ENCODE results near the gene CD276. TPM values are rescaled to one million over a fixed set of nuclear protein-coding genes. Genes with fewer than 3 reads are reported as not detected.

CD276 gene
- total RNA-seq, 1 donor, result 0.21 TPM

GRCh38 chr15:73679964-73680363 is 4.2 kb upstream of the CD276 start:
- Histone ChIP-seq H3K27me3 (ENCODE audit: insufficient read depth, low read length) (peaks cover 19% of the 10 kb centered on the region), H3K4me1 (ENCODE audit: insufficient read depth, low read length) (peaks cover 11% of the 10 kb centered on the region), H3K9me3 (ENCODE audit: low read depth, low read length) (no peaks in the 10 kb centered on the region), H3K4me3 (ENCODE audit: low read length) (no peak overlapping the region)

DNA sequence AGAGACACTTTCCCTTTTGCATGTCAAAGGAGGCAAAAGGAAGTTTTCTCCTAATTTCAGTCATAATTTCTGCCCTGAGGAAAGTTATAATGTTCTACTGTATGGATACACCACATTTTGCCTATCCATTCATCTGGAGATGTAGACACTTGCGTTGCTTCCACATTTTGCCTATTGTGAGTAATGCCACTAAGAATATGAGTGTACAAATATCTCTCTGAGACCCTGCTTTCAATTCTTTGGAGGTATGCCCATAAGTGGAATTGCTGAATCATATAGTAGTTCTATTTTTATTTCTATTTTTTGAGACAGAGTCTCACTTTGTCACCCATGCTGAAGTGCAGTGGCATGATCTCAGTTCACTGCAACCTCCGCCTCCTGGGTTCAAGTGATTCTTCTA is 3.6 kb upstream of the CD276 start:
- Histone ChIP-seq H3K4me1 (ENCODE audit: insufficient read depth, low read length) (peaks cover 11% of the 10 kb centered on the region), H3K9me3 (ENCODE audit: low read depth, low read length) (no peaks in the 10 kb centered on the region), H3K4me3 (ENCODE audit: low read length) (no peak overlapping the region), H3K27me3 (ENCODE audit: insufficient read depth, low read length) (peaks cover 25% of the 10 kb centered on the region)

DNA sequence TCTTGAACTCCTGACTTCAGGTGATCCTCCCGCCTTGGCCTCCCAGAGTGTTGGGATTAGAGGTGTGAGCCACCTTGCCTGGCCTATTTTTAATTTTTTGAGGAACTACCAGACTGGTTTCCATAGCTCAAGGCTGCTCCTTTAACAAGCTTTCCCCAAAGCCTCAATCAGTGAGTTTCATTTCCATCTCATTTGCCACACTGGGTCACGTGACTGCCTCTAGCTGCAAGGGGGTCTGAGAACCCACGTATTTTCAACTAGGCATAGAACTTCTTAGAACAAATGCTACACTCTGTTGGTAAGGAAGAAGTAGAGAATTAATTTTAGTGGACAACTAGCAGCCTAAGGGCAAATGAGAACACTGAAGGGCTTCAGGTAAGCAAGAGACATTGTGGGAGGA is 3.1 kb upstream of the CD276 start:
- Histone ChIP-seq H3K27me3 (ENCODE audit: insufficient read depth, low read length) (peaks cover 30% of the 10 kb centered on the region), H3K4me1 (ENCODE audit: insufficient read depth, low read length) (peaks cover 11% of the 10 kb centered on the region), H3K4me3 (ENCODE audit: low read length) (no peak overlapping the region), H3K9me3 (ENCODE audit: low read depth, low read length) (no peaks in the 10 kb centered on the region)

- peaks cover 11% of the 10 kb centered on the region for H3K4me1 ChIP-seq (ENCODE audit: insufficient read depth, low read length)
- peaks cover 39% of the 10 kb centered on the region for H3K27me3 ChIP-seq (ENCODE audit: insufficient read depth, low read length)
- no peaks in the 10 kb centered on the region for H3K9me3 ChIP-seq (ENCODE audit: low read depth, low read length)
- no peak overlapping the region for H3K4me3 ChIP-seq (ENCODE audit: low read length)
These were observed 2.2 kb upstream of the CD276 start for GRCh38 chr15:73681856-73682599.

DNA sequence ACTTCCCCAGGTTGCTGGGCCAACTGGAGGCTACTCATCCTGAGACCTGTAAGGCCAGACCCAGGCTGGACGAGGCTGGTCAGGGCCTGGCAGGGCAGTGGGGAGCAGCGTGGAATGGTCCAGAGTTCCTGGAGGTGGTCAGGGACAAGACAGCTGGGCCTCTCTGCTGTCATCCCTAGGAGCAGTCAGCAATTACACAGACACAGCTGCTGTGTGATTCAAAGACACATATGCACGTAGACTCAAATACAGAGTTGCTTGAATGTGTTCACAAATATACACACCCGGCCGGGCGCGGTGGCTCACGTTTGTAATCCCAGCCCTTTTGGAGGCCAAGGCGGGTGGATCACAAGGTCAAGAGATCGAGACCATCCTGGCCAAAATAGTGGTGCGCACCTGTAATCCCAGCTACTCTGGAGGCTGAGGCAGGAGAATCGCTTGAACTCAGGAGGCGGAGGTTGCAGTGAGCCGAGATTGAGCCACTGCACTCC is 1.5 kb upstream of the CD276 start:
- Histone ChIP-seq H3K4me3 (ENCODE audit: low read length) (no peak overlapping the region), H3K27me3 (ENCODE audit: insufficient read depth, low read length) (peaks cover 44% of the 10 kb centered on the region), H3K4me1 (ENCODE audit: insufficient read depth, low read length) (peaks cover 11% of the 10 kb centered on the region), H3K9me3 (ENCODE audit: low read depth, low read length) (no peaks in the 10 kb centered on the region)

GRCh38 chr15:73683257-73683776 is 866 bp upstream of the CD276 start:
- no peaks in the 10 kb centered on the region for H3K9me3 ChIP-seq (ENCODE audit: low read depth, low read length)
- H3K4me1 ChIP-seq (ENCODE audit: insufficient read depth, low read length), result peaks cover 11% of the 10 kb centered on the region
- H3K27me3 ChIP-seq (ENCODE audit: insufficient read depth, low read length), result peaks cover 44% of the 10 kb centered on the region
- no peak overlapping the region for H3K4me3 ChIP-seq (ENCODE audit: low read length)

- Histone ChIP-seq H3K4me1 (ENCODE audit: insufficient read depth, low read length) (peaks cover 11% of the 10 kb centered on the region), H3K9me3 (ENCODE audit: low read depth, low read length) (no peaks in the 10 kb centered on the region), H3K27me3 (ENCODE audit: insufficient read depth, low read length) (peaks cover 47% of the 10 kb centered on the region), H3K4me3 (ENCODE audit: low read length) (no peak overlapping the region)
These were observed 635 bp downstream of the CD276 start for GRCh38 chr15:73684581-73685455.

GRCh38 chr15:73685981-73686380 is 1.8 kb downstream of the CD276 start:
- Histone ChIP-seq H3K27me3 (ENCODE audit: insufficient read depth, low read length) (peaks cover 47% of the 10 kb centered on the region), H3K9me3 (ENCODE audit: low read depth, low read length) (no peaks in the 10 kb centered on the region), H3K4me1 (ENCODE audit: insufficient read depth, low read length) (peaks cover 11% of the 10 kb centered on the region), H3K4me3 (ENCODE audit: low read length) (no peak overlapping the region)

DNA sequence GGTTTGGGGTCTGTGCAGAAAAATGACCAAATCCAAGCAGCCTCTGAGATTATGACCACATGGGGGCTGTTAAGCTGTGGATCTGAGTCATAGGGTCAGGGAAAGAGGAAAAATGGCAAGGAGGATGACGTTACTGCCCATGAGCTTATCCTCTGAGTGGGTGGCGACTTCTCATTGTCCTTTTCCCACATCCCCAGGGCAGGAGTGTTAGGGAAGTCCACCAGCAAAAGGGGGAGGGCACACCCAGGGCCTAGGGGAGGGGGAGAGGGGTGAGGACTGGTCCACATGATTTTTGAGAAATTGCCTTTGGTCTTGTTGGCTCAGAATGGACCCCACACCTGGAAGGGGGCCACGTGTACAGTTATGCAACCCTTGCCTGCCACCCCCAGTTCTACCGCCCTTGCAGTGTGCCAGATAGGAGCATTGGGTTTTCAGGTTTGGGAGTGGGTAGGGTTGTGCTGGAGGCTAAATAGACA is 2.6 kb downstream of the CD276 start:
- H3K27me3 ChIP-seq (ENCODE audit: insufficient read depth, low read length), result peaks cover 47% of the 10 kb centered on the region
- peaks cover 11% of the 10 kb centered on the region for H3K4me1 ChIP-seq (ENCODE audit: insufficient read depth, low read length)
- H3K9me3 ChIP-seq (ENCODE audit: low read depth, low read length), result no peaks in the 10 kb centered on the region
- H3K4me3 ChIP-seq (ENCODE audit: low read length), result no peak overlapping the region

GRCh38 chr15:73687351-73687750 is 3.2 kb downstream of the CD276 start:
- H3K27me3 ChIP-seq (ENCODE audit: insufficient read depth, low read length), result peaks cover 45% of the 10 kb centered on the region
- no peaks in the 10 kb centered on the region for H3K9me3 ChIP-seq (ENCODE audit: low read depth, low read length)
- H3K4me1 ChIP-seq (ENCODE audit: insufficient read depth, low read length), result peaks cover 11% of the 10 kb centered on the region
- no peak overlapping the region for H3K4me3 ChIP-seq (ENCODE audit: low read length)

DNA sequence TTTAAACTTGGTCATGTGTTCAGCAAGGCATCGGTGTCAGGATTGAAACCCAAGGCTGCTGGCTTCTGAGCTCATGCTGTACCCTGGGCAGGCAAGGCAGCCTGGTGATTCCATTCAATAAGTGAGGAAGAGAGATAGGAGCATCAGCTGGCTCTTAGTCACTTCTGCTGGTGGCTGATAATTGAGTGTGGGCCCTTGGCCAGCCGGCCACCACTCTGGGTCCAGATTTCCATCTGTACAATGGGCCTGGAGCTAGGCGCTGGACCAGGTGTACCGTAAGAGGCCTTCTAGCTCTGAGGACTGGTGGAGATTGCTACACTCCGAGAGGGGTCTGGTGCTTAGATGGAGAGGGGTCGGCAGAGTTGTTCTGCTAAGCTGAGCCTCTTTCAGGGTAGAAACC is 4.3 kb downstream of the CD276 start:
- Histone ChIP-seq H3K9me3 (ENCODE audit: low read depth, low read length) (no peaks in the 10 kb centered on the region), H3K27me3 (ENCODE audit: insufficient read depth, low read length) (peaks cover 44% of the 10 kb centered on the region), H3K4me3 (ENCODE audit: low read length) (no peak overlapping the region), H3K4me1 (ENCODE audit: insufficient read depth, low read length) (peaks cover 11% of the 10 kb centered on the region)

GRCh38 chr15:73691396-73691795 is 7.2 kb downstream of the CD276 start:
- H3K9me3 ChIP-seq (ENCODE audit: low read depth, low read length), result no peaks in the 10 kb centered on the region
- H3K4me3 ChIP-seq (ENCODE audit: low read length), result no peak overlapping the region
- H3K4me1 ChIP-seq (ENCODE audit: insufficient read depth, low read length), result peaks cover 5% of the 10 kb centered on the region
- H3K27me3 ChIP-seq (ENCODE audit: insufficient read depth, low read length), result peaks cover 45% of the 10 kb centered on the region

- no peaks in the 10 kb centered on the region for H3K9me3 ChIP-seq (ENCODE audit: low read depth, low read length)
- peaks cover 35% of the 10 kb centered on the region for H3K27me3 ChIP-seq (ENCODE audit: insufficient read depth, low read length)
- H3K4me3 ChIP-seq (ENCODE audit: low read length), result no peak overlapping the region
- peaks cover 21% of the 10 kb centered on the region for H3K4me1 ChIP-seq (ENCODE audit: insufficient read depth, low read length)
These were observed 10.2 kb downstream of the CD276 start for GRCh38 chr15:73694419-73694818.

GRCh38 chr15:73695773-73696640 is 11.8 kb downstream of the CD276 start:
- Histone ChIP-seq H3K4me1 (ENCODE audit: insufficient read depth, low read length) (peaks cover 21% of the 10 kb centered on the region), H3K9me3 (ENCODE audit: low read depth, low read length) (no peaks in the 10 kb centered on the region), H3K27me3 (ENCODE audit: insufficient read depth, low read length) (peaks cover 35% of the 10 kb centered on the region), H3K4me3 (ENCODE audit: low read length) (no peak overlapping the region)

Measured in mononuclear cell (primary cell).